GM23338 (cell line): Measurements from ENCODE around the gene CEP295NL.

Experiments used
- CREB1 ChIP-seq: fragments of 250-450 bp; sonication (Bioruptor Pico); IDR thresholded peaks from 2 replicates; pipeline ENCODE4 v1.5.0; 2020; ENCODE audit warnings: low read depth, mild to moderate bottlenecking, moderate library complexity
- CTCF ChIP-seq, 2 experiments: fragments of 200-600 bp in 1 of 2; sonication (generic) in 1 of 2; conservative IDR thresholded peaks; 2 replicates each; pipeline versions ENCODE4 v1.5.1 to v1.6.1; 2016 to 2017; ENCODE audit warnings: antibody characterized with exemption in 2 of 2, low read depth in 2 of 2, mild to moderate bottlenecking in 2 of 2, moderate library complexity in 1 of 2
- NANOG ChIP-seq: IDR thresholded peaks from 2 replicates; pipeline ENCODE4 v1.6.1; 2016; ENCODE audit warnings: antibody characterized with exemption, borderline replicate concordance

GRCh38 chr17:78878261-78878660 is 24.7 kb downstream of the CEP295NL start:
- no peak for TF ChIP-seq CTCF (conservative IDR thresholded peaks at IDR 0.05; ENCODE audit: low read depth in 2 of 2)
- TF ChIP-seq NANOG = no peak
- TF ChIP-seq CREB1 (CRISPR knock-in tag) = no peak
